ENCODE measurements around the gene RTL9.

DNA sequence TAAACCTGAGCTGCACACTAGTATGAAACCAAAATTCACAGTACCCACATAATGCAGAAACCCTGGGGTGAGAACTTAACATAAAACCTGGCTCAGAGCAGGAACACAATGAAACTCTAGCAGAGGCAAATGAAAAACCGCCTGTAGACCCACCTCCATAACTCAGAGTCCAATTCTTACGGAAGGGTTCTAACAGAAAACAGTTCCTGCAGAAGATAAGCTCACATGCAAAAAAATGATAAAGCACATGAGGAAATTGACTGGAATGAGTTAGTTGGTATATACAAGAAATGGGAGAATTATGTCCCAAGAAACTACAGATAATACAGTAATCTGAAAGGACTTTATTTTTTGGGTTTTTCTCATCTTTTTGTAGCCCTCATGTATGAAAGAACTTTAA, 14.7 kb downstream of the RTL9 start:
- TF ChIP-seq POLR2A (IDR thresholded peaks at IDR 0.05), result no peak
- TF ChIP-seq, protein P1, sequence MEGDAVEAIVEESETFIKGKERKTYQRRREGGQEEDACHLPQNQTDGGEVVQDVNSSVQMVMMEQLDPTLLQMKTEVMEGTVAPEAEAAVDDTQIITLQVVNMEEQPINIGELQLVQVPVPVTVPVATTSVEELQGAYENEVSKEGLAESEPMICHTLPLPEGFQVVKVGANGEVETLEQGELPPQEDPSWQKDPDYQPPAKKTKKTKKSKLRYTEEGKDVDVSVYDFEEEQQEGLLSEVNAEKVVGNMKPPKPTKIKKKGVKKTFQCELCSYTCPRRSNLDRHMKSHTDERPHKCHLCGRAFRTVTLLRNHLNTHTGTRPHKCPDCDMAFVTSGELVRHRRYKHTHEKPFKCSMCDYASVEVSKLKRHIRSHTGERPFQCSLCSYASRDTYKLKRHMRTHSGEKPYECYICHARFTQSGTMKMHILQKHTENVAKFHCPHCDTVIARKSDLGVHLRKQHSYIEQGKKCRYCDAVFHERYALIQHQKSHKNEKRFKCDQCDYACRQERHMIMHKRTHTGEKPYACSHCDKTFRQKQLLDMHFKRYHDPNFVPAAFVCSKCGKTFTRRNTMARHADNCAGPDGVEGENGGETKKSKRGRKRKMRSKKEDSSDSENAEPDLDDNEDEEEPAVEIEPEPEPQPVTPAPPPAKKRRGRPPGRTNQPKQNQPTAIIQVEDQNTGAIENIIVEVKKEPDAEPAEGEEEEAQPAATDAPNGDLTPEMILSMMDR (IDR thresholded peaks at IDR 0.05), result no peak
